ENCODE results near the gene MAP7D1.

Gene MAP7D1

DNA sequence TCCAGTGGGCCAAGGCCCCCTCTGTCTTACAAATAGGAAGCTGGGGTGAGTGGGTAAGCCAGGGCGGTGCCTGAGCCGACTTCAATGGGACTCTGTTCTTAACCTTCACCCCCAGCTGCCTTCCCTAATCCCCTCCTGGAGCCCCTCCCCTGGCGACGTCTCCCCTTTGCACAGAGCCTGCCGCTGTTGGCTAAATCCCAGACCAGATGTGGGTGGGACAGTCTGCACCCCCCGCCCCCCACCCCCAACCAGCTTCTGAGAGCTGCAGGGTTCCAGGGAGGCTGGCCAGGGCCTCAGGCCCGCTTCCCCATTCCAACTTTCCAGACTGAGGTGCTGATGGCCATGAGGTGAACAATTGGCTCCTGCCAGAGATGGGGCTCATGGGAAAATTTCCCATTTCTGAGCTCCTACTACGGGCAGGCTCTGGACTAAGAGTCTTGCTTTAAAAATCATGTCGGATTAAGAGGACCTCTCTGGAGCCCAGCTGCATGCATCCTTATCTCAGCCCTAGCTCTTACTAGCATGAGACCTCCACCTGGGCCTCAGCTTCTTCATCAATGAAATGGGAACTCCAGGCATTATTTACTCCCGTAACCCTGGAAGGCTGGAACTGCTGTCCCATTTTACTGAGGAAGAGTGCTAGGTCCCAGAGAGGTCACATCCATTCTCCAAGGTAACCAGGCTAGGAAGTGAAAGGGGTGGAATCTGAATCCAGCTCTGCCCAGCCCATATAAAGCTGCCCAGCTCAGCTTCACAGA lies 37.3 kb upstream of the MAP7D1 start:
- peaks cover 10% of the 10 kb centered on the region; the same call in 1 of the 2 replicates for H3K4me1 ChIP-seq (ENCODE audit: insufficient read depth, low read length)
- H3K9me3 ChIP-seq (ENCODE audit: insufficient read depth, low read depth, low read length) = no peaks in the 10 kb centered on the region
- H3K9ac ChIP-seq (ENCODE audit: low read depth, low read length) = no peak overlapping the region
- H3K4me3 ChIP-seq (ENCODE audit: low read length) = no peak overlapping the region
- peaks cover 19% of the 10 kb centered on the region for H3K27me3 ChIP-seq (ENCODE audit: insufficient read depth, low read length)
- H3K27ac ChIP-seq (ENCODE audit: low read length) = no peak overlapping the region
- no peaks in the 10 kb centered on the region for H3K36me3 ChIP-seq (ENCODE audit: insufficient read depth, low read depth, low read length)

DNA sequence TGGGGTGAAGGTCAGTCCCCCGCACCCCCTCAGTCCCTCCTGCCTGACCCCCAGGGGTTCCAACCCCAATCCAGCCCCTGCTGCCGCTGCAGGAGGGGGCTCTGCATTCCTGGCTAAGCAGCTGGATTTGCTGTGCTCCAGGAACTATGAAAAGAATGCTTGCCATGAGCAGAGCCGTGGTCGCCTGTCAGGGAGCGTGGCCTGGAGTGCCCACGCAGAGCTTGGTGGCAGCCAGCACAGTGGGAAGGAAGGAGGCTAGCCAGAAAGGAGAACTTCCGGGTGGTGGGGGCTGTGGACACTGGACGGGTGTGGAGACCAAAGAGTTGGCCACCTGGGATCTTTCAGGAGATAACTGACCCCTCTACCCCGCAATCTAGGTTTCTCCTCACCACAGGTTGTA lies 36.5 kb upstream of the MAP7D1 start:
- Histone ChIP-seq H3K36me3 (ENCODE audit: insufficient read depth, low read depth, low read length) (no peaks in the 10 kb centered on the region), H3K4me3 (ENCODE audit: low read length) (no peak overlapping the region), H3K9me3 (ENCODE audit: insufficient read depth, low read depth, low read length) (no peaks in the 10 kb centered on the region), H3K27me3 (ENCODE audit: insufficient read depth, low read length) (peaks cover 27% of the 10 kb centered on the region), H3K9ac (ENCODE audit: low read depth, low read length) (no peak overlapping the region), H3K4me1 (ENCODE audit: insufficient read depth, low read length) (peaks cover 10% of the 10 kb centered on the region; the same call in 1 of the 2 replicates), H3K27ac (ENCODE audit: low read length) (no peak overlapping the region)

DNA sequence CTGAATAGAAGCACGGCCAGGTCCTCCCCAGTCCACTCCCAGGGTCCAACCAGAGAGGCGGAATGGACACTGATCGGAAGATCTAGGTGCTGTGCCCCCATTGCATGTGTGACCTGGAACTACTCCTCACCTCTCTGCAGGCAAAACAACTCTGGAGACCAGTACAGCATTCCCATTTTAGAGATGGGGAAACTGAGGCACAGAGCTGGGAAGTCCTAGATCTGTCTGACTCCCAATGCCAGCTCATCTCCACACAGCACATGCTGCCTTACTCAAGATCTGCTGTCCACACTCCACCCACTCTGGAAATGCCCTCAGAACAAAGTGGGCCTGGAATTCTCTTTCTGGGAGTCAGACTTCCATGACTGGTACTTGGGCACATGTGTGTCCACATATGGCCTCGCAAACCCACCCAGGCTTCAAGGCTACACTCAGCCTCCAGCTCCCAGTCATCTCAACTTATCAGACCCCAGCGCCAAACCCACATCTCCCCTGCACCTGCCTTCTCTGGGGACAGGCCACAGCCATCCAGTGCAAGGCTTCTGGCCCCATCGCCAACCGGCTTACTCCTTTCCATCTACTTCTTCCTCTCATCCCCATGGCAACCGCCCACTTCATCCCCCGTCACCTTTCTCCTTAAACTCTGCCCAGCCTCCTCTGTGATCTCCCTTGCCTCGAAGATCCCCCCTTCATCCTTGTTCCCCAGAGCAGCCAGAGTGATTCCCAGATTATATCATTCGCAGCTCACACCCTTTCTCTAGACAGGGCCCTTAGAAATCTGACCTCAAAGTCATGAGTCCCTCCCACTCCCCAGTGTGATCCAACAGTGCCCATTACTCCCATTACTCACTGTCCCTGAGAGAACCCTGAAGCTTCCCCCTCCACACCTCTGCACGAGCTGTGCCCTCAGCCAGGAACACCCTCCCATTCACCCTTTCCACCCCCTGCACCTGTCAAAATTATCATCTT lies 33.6 kb upstream of the MAP7D1 start:
- H3K4me3 ChIP-seq (ENCODE audit: low read length) = no peak overlapping the region
- H3K4me1 ChIP-seq (ENCODE audit: insufficient read depth, low read length) = peaks cover 10% of the 10 kb centered on the region; the same call in 1 of the 2 replicates
- no peak overlapping the region for H3K27ac ChIP-seq (ENCODE audit: low read length)
- peaks cover 49% of the 10 kb centered on the region for H3K27me3 ChIP-seq (ENCODE audit: insufficient read depth, low read length)
- H3K9ac ChIP-seq (ENCODE audit: low read depth, low read length) = no peak overlapping the region
- H3K36me3 ChIP-seq (ENCODE audit: insufficient read depth, low read depth, low read length) = no peaks in the 10 kb centered on the region
- no peaks in the 10 kb centered on the region for H3K9me3 ChIP-seq (ENCODE audit: insufficient read depth, low read depth, low read length)

- Histone ChIP-seq H3K9me3 (ENCODE audit: insufficient read depth, low read depth, low read length) (no peaks in the 10 kb centered on the region), H3K4me3 (ENCODE audit: low read length) (no peak overlapping the region), H3K27ac (ENCODE audit: low read length) (no peak overlapping the region), H3K4me1 (ENCODE audit: insufficient read depth, low read length) (peaks cover 5% of the 10 kb centered on the region; the same call in 1 of the 2 replicates), H3K27me3 (ENCODE audit: insufficient read depth, low read length) (peaks cover 49% of the 10 kb centered on the region), H3K9ac (ENCODE audit: low read depth, low read length) (no peak overlapping the region), H3K36me3 (ENCODE audit: insufficient read depth, low read depth, low read length) (no peaks in the 10 kb centered on the region)
Observed at GRCh38 chr1:36123356-36123755, 32.6 kb upstream of the MAP7D1 start.

DNA sequence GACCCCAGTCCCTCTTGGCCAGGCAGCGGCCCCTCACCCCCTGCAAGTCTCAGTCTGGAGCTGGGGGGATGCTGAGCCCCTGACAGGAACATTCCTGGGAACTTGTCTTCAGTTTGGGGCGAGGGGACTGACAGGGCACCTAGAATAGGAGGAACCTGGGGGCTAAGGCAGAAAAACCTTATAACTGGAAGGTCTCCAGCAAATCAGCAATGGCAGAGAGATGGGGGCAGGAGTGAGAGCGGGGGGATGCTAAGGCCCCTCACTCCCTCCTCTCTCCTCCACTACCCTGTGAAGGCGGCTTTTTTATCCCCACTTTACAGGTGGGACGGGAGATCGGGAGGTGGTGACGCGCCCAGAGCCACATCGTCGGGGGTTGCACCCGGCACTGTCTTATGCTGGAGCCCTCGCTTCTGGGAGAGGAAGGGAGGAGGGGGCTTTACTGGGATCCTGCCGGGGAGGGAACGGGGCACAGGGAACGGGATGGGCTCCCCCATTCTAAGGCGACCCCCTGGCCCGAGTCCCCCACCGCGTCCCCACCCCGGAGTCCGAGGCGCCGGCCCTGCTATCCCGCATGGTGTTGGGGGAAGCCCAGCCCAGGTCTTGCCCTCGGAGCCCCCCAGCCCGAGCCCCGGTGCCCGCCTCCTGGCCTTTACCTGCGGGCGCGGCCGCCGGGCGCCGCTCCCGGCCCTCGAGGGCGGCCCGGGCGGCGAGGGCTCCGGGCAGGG lies 31.4 kb upstream of the MAP7D1 start:
- no peaks in the 10 kb centered on the region for H3K4me1 ChIP-seq (ENCODE audit: insufficient read depth, low read length)
- no peaks in the 10 kb centered on the region for H3K36me3 ChIP-seq (ENCODE audit: insufficient read depth, low read depth, low read length)
- peaks cover 49% of the 10 kb centered on the region for H3K27me3 ChIP-seq (ENCODE audit: insufficient read depth, low read length)
- no peaks in the 10 kb centered on the region for H3K9me3 ChIP-seq (ENCODE audit: insufficient read depth, low read depth, low read length)
- no peak overlapping the region for H3K9ac ChIP-seq (ENCODE audit: low read depth, low read length)
- H3K4me3 ChIP-seq (ENCODE audit: low read length) = peak overlapping the region; percentile 53; the same call in 1 of the 2 replicates
- H3K27ac ChIP-seq (ENCODE audit: low read length) = no peak overlapping the region

DNA sequence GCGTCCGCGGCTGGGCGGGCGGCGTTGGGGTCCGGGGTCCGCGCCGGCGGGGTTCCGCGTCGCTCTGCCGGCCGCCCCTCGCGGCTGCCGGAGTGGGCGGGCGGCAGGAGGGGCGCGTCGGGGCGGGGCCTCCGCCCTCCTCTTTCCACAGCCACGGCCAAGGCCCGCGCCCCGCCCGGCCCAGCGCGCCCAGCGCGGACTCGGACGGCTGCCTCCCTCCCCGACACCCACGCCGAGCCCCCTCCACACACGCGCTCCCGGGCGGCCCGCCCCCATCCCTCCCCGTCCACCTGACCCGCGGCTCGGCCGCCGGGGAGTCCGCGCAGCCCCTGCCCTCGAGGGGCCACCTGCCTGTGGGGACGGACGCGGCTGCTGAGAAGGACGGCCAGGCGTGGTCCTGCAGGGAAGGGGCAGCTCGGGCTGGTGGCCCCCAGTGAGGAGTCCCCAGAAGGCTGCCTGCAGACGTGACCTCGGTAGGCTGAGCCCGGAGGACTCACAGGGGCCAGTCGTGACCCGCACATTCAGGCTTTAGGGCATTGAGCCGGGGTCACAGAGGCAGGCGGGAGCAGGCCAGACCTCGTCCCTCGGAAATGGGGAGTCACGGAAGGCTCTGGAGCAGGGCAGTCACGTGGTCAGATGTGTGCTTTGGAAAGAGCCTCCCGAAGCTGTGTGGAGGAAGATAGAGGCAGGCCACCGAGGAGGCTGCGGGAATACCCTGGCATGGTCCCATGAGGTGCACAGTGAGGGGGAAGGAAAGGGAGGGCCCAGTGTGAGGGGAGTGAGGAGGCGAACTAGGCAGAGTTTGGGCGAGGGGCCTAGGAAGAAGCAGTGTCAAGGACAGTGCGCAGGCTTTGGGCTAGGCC lies 30.6 kb upstream of the MAP7D1 start, which contains the start of gene COL8A2:
COL8A2 (minus strand) TSS at position 94 of the 863 bp plus-strand sequence. CDS start 24,980 bp downstream, outside the sequence.
- Histone ChIP-seq H3K36me3 (ENCODE audit: insufficient read depth, low read depth, low read length) (no peaks in the 10 kb centered on the region), H3K9ac (ENCODE audit: low read depth, low read length) (no peak within 1 kb of the TSS), H3K27ac (ENCODE audit: low read length) (no peak within 1 kb of the TSS), H3K9me3 (ENCODE audit: insufficient read depth, low read depth, low read length) (no peaks in the 10 kb centered on the region), H3K4me3 (ENCODE audit: low read length) (peak within 1 kb of the TSS; percentile 53; the same call in 1 of the 2 replicates), H3K27me3 (ENCODE audit: insufficient read depth, low read length) (peaks cover 49% of the 10 kb centered on the region), H3K4me1 (ENCODE audit: insufficient read depth, low read length) (no peaks in the 10 kb centered on the region)

GRCh38 chr1:36126005-36126716 lies 29.8 kb upstream of the MAP7D1 start:
- H3K27me3 ChIP-seq (ENCODE audit: insufficient read depth, low read length) = peaks cover 49% of the 10 kb centered on the region
- H3K27ac ChIP-seq (ENCODE audit: low read length) = no peak overlapping the region
- no peaks in the 10 kb centered on the region for H3K9me3 ChIP-seq (ENCODE audit: insufficient read depth, low read depth, low read length)
- H3K4me1 ChIP-seq (ENCODE audit: insufficient read depth, low read length) = no peaks in the 10 kb centered on the region
- no peaks in the 10 kb centered on the region for H3K36me3 ChIP-seq (ENCODE audit: insufficient read depth, low read depth, low read length)
- H3K9ac ChIP-seq (ENCODE audit: low read depth, low read length) = no peak overlapping the region
- H3K4me3 ChIP-seq (ENCODE audit: low read length) = no peak overlapping the region

- no peaks in the 10 kb centered on the region for H3K4me1 ChIP-seq (ENCODE audit: insufficient read depth, low read length)
- H3K9me3 ChIP-seq (ENCODE audit: insufficient read depth, low read depth, low read length) = no peaks in the 10 kb centered on the region
Observed at GRCh38 chr1:36126797-36127500, 29.0 kb upstream of the MAP7D1 start.

DNA sequence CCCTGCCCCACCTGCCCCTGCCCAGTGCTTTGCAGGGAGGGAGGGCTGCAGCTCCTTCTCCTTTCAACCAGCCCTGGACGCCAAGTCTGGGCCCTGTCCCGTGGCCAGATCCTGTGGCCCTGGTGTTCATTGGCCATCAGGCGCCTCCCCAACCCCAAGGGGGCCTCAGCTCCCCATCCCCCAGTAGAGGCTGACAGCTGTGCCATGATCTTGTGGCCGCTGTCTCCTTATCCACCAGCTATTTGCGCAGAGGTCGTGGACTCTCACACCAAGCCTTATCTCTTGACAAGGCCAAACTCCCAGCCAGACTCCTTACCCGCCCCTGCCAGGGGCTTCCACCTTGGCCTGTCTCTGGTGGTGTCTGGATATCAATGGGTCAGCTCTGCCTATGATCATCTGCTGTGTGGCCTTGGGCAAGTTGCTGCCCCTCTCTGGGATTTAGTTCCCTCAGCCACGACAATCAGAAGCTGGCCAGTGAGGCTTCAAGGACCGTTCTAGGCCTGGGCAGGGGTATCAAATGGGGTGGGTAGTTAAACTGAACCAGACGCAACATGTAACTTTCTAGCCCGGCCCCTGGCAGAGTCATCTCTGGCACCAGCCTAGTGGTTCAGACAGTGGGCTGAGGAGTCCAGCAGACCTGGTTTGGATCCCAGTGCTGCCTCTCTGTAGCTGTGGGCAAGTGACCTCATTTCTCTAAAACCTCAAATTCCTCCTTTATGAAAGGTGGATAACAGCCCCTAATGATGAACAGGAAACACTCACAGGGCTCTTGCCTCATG lies 27.6 kb upstream of the MAP7D1 start:
- no peak overlapping the region for H3K4me3 ChIP-seq (ENCODE audit: low read length)
- H3K27me3 ChIP-seq (ENCODE audit: insufficient read depth, low read length) = peaks cover 33% of the 10 kb centered on the region
- no peaks in the 10 kb centered on the region for H3K36me3 ChIP-seq (ENCODE audit: insufficient read depth, low read depth, low read length)
- no peaks in the 10 kb centered on the region for H3K4me1 ChIP-seq (ENCODE audit: insufficient read depth, low read length)
- H3K9me3 ChIP-seq (ENCODE audit: insufficient read depth, low read depth, low read length) = no peaks in the 10 kb centered on the region
- no peak overlapping the region for H3K27ac ChIP-seq (ENCODE audit: low read length)
- no peak overlapping the region for H3K9ac ChIP-seq (ENCODE audit: low read depth, low read length)

More at GRCh38 chr1:36126797-36127500, 29.0 kb upstream of the MAP7D1 start:
- H3K27ac ChIP-seq (ENCODE audit: low read length) = no peak overlapping the region
- H3K4me3 ChIP-seq (ENCODE audit: low read length) = no peak overlapping the region
- peaks cover 47% of the 10 kb centered on the region for H3K27me3 ChIP-seq (ENCODE audit: insufficient read depth, low read length)
- H3K36me3 ChIP-seq (ENCODE audit: insufficient read depth, low read depth, low read length) = no peaks in the 10 kb centered on the region
- no peak overlapping the region for H3K9ac ChIP-seq (ENCODE audit: low read depth, low read length)

All from iPS-20b (cell line).